PC-9 (cell line): ENCODE measurements around the gene ABLIM2. TPM values are rescaled to one million over a fixed set of nuclear protein-coding genes. Genes with fewer than 3 reads are reported as not detected.

Experiments
- BruUV-seq: library from RNA; stranded (reverse); fragments of 400-500 nt; replicated peaks from 2 replicates; lab custom pipeline; 2021; lab: Mats Ljungman, UMichigan
- CTCF ChIA-PET: fragments of 300-600 bp; sonication (Branson Sonifier 250); formaldehyde crosslinking; loops from one replicate; lab custom pipeline; 2022; ENCODE audit warnings: antibody characterized with exemption; lab: Charles Lee
- POLR2A ChIA-PET: fragments of 300-600 bp; sonication (Branson Sonifier 250); formaldehyde crosslinking; loops from one replicate; lab custom pipeline; 2022; ENCODE audit warnings: antibody characterized with exemption; ENCODE audit not compliant: unreplicated experiment; lab: Charles Lee
- DNase-seq, 2 experiments: peaks; one replicate each; pipeline versions ENCODE4 v3.0.0 to v3.0.0-alpha.2; 2015 to 2022; ENCODE audit warnings: mixed read lengths in 1 of 2
- H2AFZ ChIP-seq: fragments of 200-600 bp; sonication (generic); 2 replicates; pipeline ENCODE4 v1.8.1; 2017; ENCODE audit warnings: antibody characterized with exemption
- H3F3A ChIP-seq: fragments of 200-600 bp; sonication (generic); 2 replicates; pipeline ENCODE4 v1.8.1; 2017; ENCODE audit warnings: antibody characterized with exemption, mild to moderate bottlenecking, low read depth; ENCODE audit not compliant: insufficient read depth
- H3K27ac ChIP-seq: fragments of 200-600 bp; sonication (generic); 2 replicates; pipeline ENCODE4 v1.6.1; 2016; ENCODE audit warnings: mixed run types
- H3K27me3 ChIP-seq: fragments of 200-600 bp; sonication (generic); 2 replicates; pipeline ENCODE4 v1.6.1; 2016; ENCODE audit warnings: low read depth, mixed run types; ENCODE audit not compliant: insufficient read depth
- H3K36me3 ChIP-seq: fragments of 200-600 bp; sonication (generic); 2 replicates; pipeline ENCODE4 v1.6.1; 2016; ENCODE audit warnings: low read depth, mixed run types
- H3K4me1 ChIP-seq: fragments of 200-600 bp; sonication (generic); replicated peaks from 2 replicates; pipeline ENCODE4 v1.6.1; 2016; ENCODE audit warnings: mixed run types; ENCODE audit not compliant: insufficient read depth
- H3K4me2 ChIP-seq: fragments of 200-600 bp; sonication (generic); 2 replicates; pipeline ENCODE4 v1.6.1; 2017; ENCODE audit warnings: mixed run types
- H3K4me3 ChIP-seq: fragments of 200-600 bp; sonication (generic); 2 replicates; pipeline ENCODE4 v1.6.1; 2016; ENCODE audit warnings: mixed run types
- H3K79me2 ChIP-seq: fragments of 200-600 bp; sonication (generic); 2 replicates; pipeline ENCODE4 v1.6.1; 2017; ENCODE audit warnings: low read depth, mixed run types
- H3K9me2 ChIP-seq: fragments of 200-600 bp; sonication (generic); 2 replicates; pipeline ENCODE4 v1.8.1; 2017; ENCODE audit warnings: mild to moderate bottlenecking; ENCODE audit not compliant: insufficient read depth
- H3K9me3 ChIP-seq: fragments of 200-600 bp; sonication (generic); 2 replicates; pipeline ENCODE4 v1.8.1; 2016; ENCODE audit warnings: low read depth; ENCODE audit not compliant: insufficient read depth
- H4K20me1 ChIP-seq: fragments of 200-600 bp; sonication (generic); 2 replicates; pipeline ENCODE4 v1.8.1; 2017; ENCODE audit not compliant: insufficient read depth
- EZH2 ChIP-seq: fragments of 200-600 bp; sonication (generic); IDR thresholded peaks from 2 replicates; pipeline ENCODE4 v1.8.0; 2017; ENCODE audit warnings: antibody characterized with exemption, low read depth
- intact Hi-C: fragments of 100-400 bp; cut with micrococcal nuclease; formaldehyde crosslinking; loops from one replicate; pipeline ENCODE4 v1.10.0; 2022; ENCODE audit not compliant: unreplicated experiment
- total RNA-seq: library from RNA; stranded (reverse); gene quantifications from 2 replicates; pipeline ENCODE4 v1.2.3, GENCODE V29; 2021
- TF ChIP-seq, protein P1 (sequence below): fragments of 200-600 bp; sonication (generic); conservative IDR thresholded peaks from 2 replicates; pipeline ENCODE4 v1.6.1; 2017; ENCODE audit warnings: mixed run types, antibody characterized with exemption, mild to moderate bottlenecking, moderate library complexity

ABLIM2 gene
- total RNA-seq, 1 experiment from 2014 or later: 1.6 TPM

DNA sequence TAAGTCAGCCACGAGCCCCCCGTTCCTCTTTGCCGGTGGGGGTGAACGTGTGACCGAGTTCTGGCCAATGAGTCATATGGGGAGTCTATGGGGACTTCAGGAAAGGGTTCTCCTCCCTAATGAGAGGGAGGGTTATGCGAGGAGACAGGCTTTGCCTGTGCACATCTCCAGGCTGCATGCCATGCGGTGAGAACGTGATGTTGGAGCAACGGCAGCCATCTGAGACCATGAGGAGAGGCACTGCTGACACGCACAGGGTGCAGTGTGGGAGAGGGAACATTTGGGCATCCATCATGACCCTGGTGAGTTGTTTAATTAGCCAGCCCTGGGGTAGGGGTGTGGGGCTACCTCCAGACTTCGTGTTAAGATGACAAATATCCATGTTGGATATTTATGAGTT, 55.8 kb downstream of the ABLIM2 start:
- Histone ChIP-seq H3K79me2 (no peaks in the 10 kb centered on the region), H2AFZ (no peak overlapping the region), H3K36me3 (no peaks in the 10 kb centered on the region), H3K27ac (no peak overlapping the region), H3K4me1 (no peaks in the 10 kb centered on the region), H3K4me3 (no peak overlapping the region), H4K20me1 (no peaks in the 10 kb centered on the region), H3K4me2 (no peak overlapping the region), H3K27me3 (peaks cover 12% of the 10 kb centered on the region; the same call in 1 of the 2 replicates), H3K9me3 (no peaks in the 10 kb centered on the region), H3K9me2 (no peaks in the 10 kb centered on the region), H3F3A (no peaks in the 10 kb centered on the region)
- CTCF ChIA-PET: no interaction called here
- no peak for DNase-seq
- POLR2A ChIA-PET: no interaction called here
- intact Hi-C loops: no loop called here
- no peak for TF ChIP-seq EZH2
- TF ChIP-seq, protein P1, sequence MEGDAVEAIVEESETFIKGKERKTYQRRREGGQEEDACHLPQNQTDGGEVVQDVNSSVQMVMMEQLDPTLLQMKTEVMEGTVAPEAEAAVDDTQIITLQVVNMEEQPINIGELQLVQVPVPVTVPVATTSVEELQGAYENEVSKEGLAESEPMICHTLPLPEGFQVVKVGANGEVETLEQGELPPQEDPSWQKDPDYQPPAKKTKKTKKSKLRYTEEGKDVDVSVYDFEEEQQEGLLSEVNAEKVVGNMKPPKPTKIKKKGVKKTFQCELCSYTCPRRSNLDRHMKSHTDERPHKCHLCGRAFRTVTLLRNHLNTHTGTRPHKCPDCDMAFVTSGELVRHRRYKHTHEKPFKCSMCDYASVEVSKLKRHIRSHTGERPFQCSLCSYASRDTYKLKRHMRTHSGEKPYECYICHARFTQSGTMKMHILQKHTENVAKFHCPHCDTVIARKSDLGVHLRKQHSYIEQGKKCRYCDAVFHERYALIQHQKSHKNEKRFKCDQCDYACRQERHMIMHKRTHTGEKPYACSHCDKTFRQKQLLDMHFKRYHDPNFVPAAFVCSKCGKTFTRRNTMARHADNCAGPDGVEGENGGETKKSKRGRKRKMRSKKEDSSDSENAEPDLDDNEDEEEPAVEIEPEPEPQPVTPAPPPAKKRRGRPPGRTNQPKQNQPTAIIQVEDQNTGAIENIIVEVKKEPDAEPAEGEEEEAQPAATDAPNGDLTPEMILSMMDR: no peak
- no TSS peak for BruUV-seq

DNA sequence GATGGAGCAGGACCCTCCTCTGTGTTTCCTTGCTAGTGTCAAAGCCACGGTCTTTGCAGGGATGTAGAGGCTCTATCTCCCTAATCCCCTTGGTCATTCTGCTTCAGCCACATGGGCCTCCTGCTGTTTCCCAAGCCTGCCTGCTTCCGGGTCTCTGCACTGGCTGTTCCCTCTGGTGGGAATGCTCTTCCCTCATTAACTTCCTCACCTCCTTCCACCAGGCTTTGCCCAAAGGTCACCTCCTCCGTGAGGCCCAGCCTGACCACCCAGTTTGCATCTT, 56.6 kb downstream of the ABLIM2 start:
- H3K36me3 ChIP-seq: no peaks in the 10 kb centered on the region
- BruUV-seq: no TSS peak
- no peak overlapping the region for H3K4me3 ChIP-seq
- no peak overlapping the region for H3K27ac ChIP-seq
- DNase-seq: no peak
- H3K79me2 ChIP-seq: no peaks in the 10 kb centered on the region
- no peaks in the 10 kb centered on the region for H4K20me1 ChIP-seq
- POLR2A ChIA-PET: no interaction called here
- CTCF ChIA-PET: no interaction called here
- TF ChIP-seq, protein P1: no peak
- no peak for TF ChIP-seq EZH2
- H3K9me2 ChIP-seq: no peaks in the 10 kb centered on the region
- H2AFZ ChIP-seq: no peak overlapping the region
- H3F3A ChIP-seq: no peaks in the 10 kb centered on the region
- peaks cover 11% of the 10 kb centered on the region; the same call in 1 of the 2 replicates for H3K27me3 ChIP-seq
- H3K4me2 ChIP-seq: no peak overlapping the region
- intact Hi-C loops: no loop called here
- H3K4me1 ChIP-seq: no peaks in the 10 kb centered on the region
- H3K9me3 ChIP-seq: no peaks in the 10 kb centered on the region

- DNase-seq: no peak
- CTCF ChIA-PET: no interaction called here
- intact Hi-C loops: no loop called here
- H3K4me2 ChIP-seq: no peak overlapping the region
- no peak overlapping the region for H3K27ac ChIP-seq
- no peak overlapping the region for H3K4me3 ChIP-seq
- no peak for TF ChIP-seq EZH2
- TF ChIP-seq, protein P1: no peak
- no TSS peak for BruUV-seq
- no peaks in the 10 kb centered on the region for H3K79me2 ChIP-seq
- no peaks in the 10 kb centered on the region for H4K20me1 ChIP-seq
- H3F3A ChIP-seq: no peaks in the 10 kb centered on the region
- no peak overlapping the region for H2AFZ ChIP-seq
- H3K9me3 ChIP-seq: no peaks in the 10 kb centered on the region
- H3K9me2 ChIP-seq: no peaks in the 10 kb centered on the region
- H3K36me3 ChIP-seq: no peaks in the 10 kb centered on the region
- no peaks in the 10 kb centered on the region for H3K4me1 ChIP-seq
- POLR2A ChIA-PET: no interaction called here
- H3K27me3 ChIP-seq: peaks cover 11% of the 10 kb centered on the region; the same call in 1 of the 2 replicates
These were observed 57.2 kb downstream of the ABLIM2 start for GRCh38 chr4:8101213-8102075.
